H1 (cell line): ENCODE data around the gene PTGES2. TPM values are rescaled to one million over a fixed set of nuclear protein-coding genes. Genes with fewer than 3 reads are reported as not detected.

Source experiments
- CTCF ChIA-PET: fragments of 300-600 bp; sonication (Branson Sonifier 250); formaldehyde crosslinking; loops from one replicate; lab custom pipeline; 2021; ENCODE audit not compliant: partially characterized antibody; lab: Charles Lee
- POLR2A ChIA-PET: fragments of 300-600 bp; sonication (Branson Sonifier 250); formaldehyde crosslinking; loops from one replicate; lab custom pipeline; 2021; ENCODE audit warnings: inconsistent platforms; ENCODE audit not compliant: partially characterized antibody; lab: Charles Lee
- DNase-seq, 2 experiments: peaks; one replicate each; pipeline versions ENCODE4 v3.0.0 to v3.0.0-alpha.2; 2010 to 2022; ENCODE audit warnings: low spot score in 2 of 2, low read depth in 1 of 2, mixed read lengths in 1 of 2
- FAIRE-seq: peaks from 2 replicates; lab custom pipeline; 2011; peaks lifted over from hg19 to GRCh38; lab: Jason Lieb, UNC
- H2AFZ ChIP-seq: 2 replicates; pipeline ENCODE4 v1.8.1; 2012; ENCODE audit warnings: low read length, inconsistent platforms
- H2AK5ac ChIP-seq: 2 replicates; pipeline ENCODE4 v1.6.1; 2013; ENCODE audit warnings: low read depth, low read length
- H2BK120ac ChIP-seq: replicated peaks from 2 replicates; pipeline ENCODE3; 2013; ENCODE audit warnings: low read depth, low read length, inconsistent platforms
- H2BK12ac ChIP-seq: 2 replicates; pipeline ENCODE4 v1.6.1; 2013; ENCODE audit warnings: low read depth, low read length
- H2BK15ac ChIP-seq: 2 replicates; pipeline ENCODE4 v1.6.1; 2013; ENCODE audit warnings: low read length
- H2BK20ac ChIP-seq: 2 replicates; pipeline ENCODE4 v1.6.1; 2013; ENCODE audit warnings: low read length
- H2BK5ac ChIP-seq: 2 replicates; pipeline ENCODE4 v1.6.1; 2013; ENCODE audit warnings: low read depth, low read length
- H3K14ac ChIP-seq: 2 replicates; pipeline ENCODE4 v1.6.1; 2013; ENCODE audit warnings: inconsistent platforms; ENCODE audit not compliant: insufficient read length
- H3K18ac ChIP-seq: 2 replicates; pipeline ENCODE4 v1.6.1; 2013; ENCODE audit warnings: low read length; ENCODE audit errors: extremely low read depth
- H3K23ac ChIP-seq: 2 replicates; pipeline ENCODE4 v1.6.1; 2013; ENCODE audit warnings: inconsistent platforms; ENCODE audit not compliant: insufficient read length
- H3K23me2 ChIP-seq: 2 replicates; pipeline ENCODE4 v1.6.1; 2013; ENCODE audit warnings: low read depth, low read length
- H3K27ac ChIP-seq: 2 replicates; pipeline ENCODE4 v1.6.1; 2011; ENCODE audit warnings: low read depth, low read length, inconsistent platforms
- H3K27me3 ChIP-seq, 4 experiments: replicated peaks in 1 of 4; 1 replicate in 1 of 4; 2 replicates in 3 of 4; pipeline versions ENCODE4 v1.6.1 to v1.8.1; 2011 to 2013; ENCODE audit warnings: low read length in 3 of 4, mild to moderate bottlenecking in 3 of 4, inconsistent platforms in 2 of 4, mixed read lengths in 2 of 4, moderate library complexity in 1 of 4; ENCODE audit not compliant: control insufficient read depth in 3 of 4, insufficient read depth in 3 of 4; ENCODE audit errors: extremely low read depth in 1 of 4
- H3K36me3 ChIP-seq, 4 experiments: 2 replicates each; pipeline versions ENCODE4 v1.6.1 to v1.8.1; 2011 to 2013; ENCODE audit warnings: mild to moderate bottlenecking in 4 of 4, low read length in 3 of 4, moderate library complexity in 2 of 4, control low read depth in 1 of 4, inconsistent platforms in 1 of 4; ENCODE audit not compliant: insufficient read depth in 4 of 4, control insufficient read depth in 2 of 4
- H3K4ac ChIP-seq: replicated peaks from 2 replicates; pipeline ENCODE3; 2013; ENCODE audit warnings: low read length, low read depth, mixed read lengths, inconsistent platforms; ENCODE audit not compliant: insufficient read length
- H3K4me1 ChIP-seq, 4 experiments: replicated peaks in 1 of 4; 1 replicate in 1 of 4; 2 replicates in 3 of 4; pipeline versions ENCODE4 v1.6.1 to v1.8.1; 2011 to 2013; ENCODE audit warnings: low read length in 3 of 4, inconsistent platforms in 2 of 4, mixed read lengths in 1 of 4; ENCODE audit not compliant: insufficient read depth in 4 of 4, control insufficient read depth in 3 of 4
- H3K4me2 ChIP-seq, 2 experiments: 2 replicates each; pipeline versions ENCODE4 v1.6.1 to v1.8.1; 2011 to 2013; ENCODE audit warnings: low read depth in 2 of 2, low read length in 2 of 2, control low read depth in 1 of 2, inconsistent platforms in 1 of 2, mild to moderate bottlenecking in 1 of 2; ENCODE audit not compliant: insufficient read depth in 1 of 2
- H3K4me3 ChIP-seq, 4 experiments: fragments of 200-600, 300-600 bp in 1 of 4; sonication (generic), shearing (Covaris generic), sonication (Bioruptor Twin) in 1 of 4; 2 replicates each; pipeline versions ENCODE4 v1.5.1 to v1.8.1; 2011 to 2016; ENCODE audit warnings: low read length in 4 of 4, low read depth in 3 of 4, control low read depth in 2 of 4, inconsistent platforms in 2 of 4, mild to moderate bottlenecking in 2 of 4, mixed read lengths in 1 of 4, moderate library complexity in 1 of 4; ENCODE audit not compliant: insufficient read depth in 2 of 4; ENCODE audit errors: extremely low read depth in 1 of 4
- H3K56ac ChIP-seq: replicated peaks from 2 replicates; pipeline ENCODE3; 2013; ENCODE audit warnings: low read depth, mild to moderate bottlenecking, mixed read lengths, low read length, inconsistent platforms; ENCODE audit not compliant: insufficient read length
- H3K79me1 ChIP-seq: 2 replicates; pipeline ENCODE4 v1.6.1; 2013; ENCODE audit warnings: low read depth, low read length, control low read depth
- H3K79me2 ChIP-seq, 2 experiments: 2 replicates each; pipeline versions ENCODE4 v1.6.1 to v1.8.1; 2012 to 2013; ENCODE audit warnings: low read length in 2 of 2, mild to moderate bottlenecking in 2 of 2, inconsistent platforms in 1 of 2; ENCODE audit not compliant: insufficient read depth in 2 of 2, control insufficient read depth in 1 of 2
- H3K9ac ChIP-seq, 4 experiments: replicated peaks in 1 of 4; 1 replicate in 1 of 4; 2 replicates in 3 of 4; pipeline versions ENCODE4 v1.6.1 to v1.8.1; 2011 to 2013; ENCODE audit warnings: low read depth in 3 of 4, low read length in 3 of 4, control low read depth in 2 of 4, mild to moderate bottlenecking in 2 of 4, moderate library complexity in 2 of 4, inconsistent platforms in 1 of 4; ENCODE audit errors: extremely low read depth in 1 of 4
- H3K9me3 ChIP-seq, 2 experiments: 2 replicates each; pipeline versions ENCODE4 v1.6.1 to v1.8.1; 2012 to 2013; ENCODE audit warnings: mild to moderate bottlenecking in 2 of 2, moderate library complexity in 2 of 2, control low read depth in 1 of 2, inconsistent platforms in 1 of 2, low read depth in 1 of 2, low read length in 1 of 2, mixed read lengths in 1 of 2; ENCODE audit not compliant: insufficient read depth in 2 of 2
- H4K20me1 ChIP-seq, 2 experiments: replicated peaks in 1 of 2; 2 replicates each; pipeline versions ENCODE3 to v1.8.1; 2011 to 2013; ENCODE audit warnings: inconsistent platforms in 2 of 2, low read length in 2 of 2, mild to moderate bottlenecking in 1 of 2; ENCODE audit not compliant: insufficient read depth in 2 of 2, control insufficient read depth in 1 of 2
- H4K5ac ChIP-seq: 2 replicates; pipeline ENCODE4 v1.6.1; 2013; ENCODE audit warnings: low read length, low read depth, mixed read lengths, inconsistent platforms; ENCODE audit not compliant: insufficient read length
- H4K8ac ChIP-seq: 2 replicates; pipeline ENCODE4 v1.8.0; 2013; ENCODE audit warnings: mild to moderate bottlenecking, moderate library complexity, low read length, inconsistent platforms; ENCODE audit not compliant: insufficient read depth; ENCODE audit errors: extremely low read depth
- H4K91ac ChIP-seq: replicated peaks from 2 replicates; pipeline ENCODE3; 2013; ENCODE audit warnings: low read length, mixed read lengths, inconsistent platforms; ENCODE audit not compliant: insufficient read length
- BCL11A ChIP-seq, 2 experiments: IDR thresholded peaks; one replicate each; pipeline ENCODE4 v1.6.1; 2011; ENCODE audit warnings: low read depth in 2 of 2, low read length in 2 of 2, mild to moderate bottlenecking in 2 of 2
- CTCF ChIP-seq, 3 experiments: IDR thresholded peaks; 1 replicate in 2 of 3; 2 replicates in 1 of 3; pipeline versions ENCODE4 v1.5.1 to v1.6.1; 2011; ENCODE audit warnings: low read length in 3 of 3, mild to moderate bottlenecking in 3 of 3, inconsistent platforms in 2 of 3, low read depth in 1 of 3, moderate library complexity in 1 of 3; ENCODE audit not compliant: insufficient read depth in 1 of 3; ENCODE audit errors: control extremely low read depth in 1 of 3
- RAD21 ChIP-seq, 2 experiments: IDR thresholded peaks in 1 of 2; conservative IDR thresholded peaks in 1 of 2; 2 replicates each; pipeline ENCODE4 v1.6.1; 2011; ENCODE audit warnings: low read depth in 2 of 2, low read length in 2 of 2, improper control_type of control experiment in 1 of 2, inconsistent platforms in 1 of 2, mild to moderate bottlenecking in 1 of 2, moderate library complexity in 1 of 2
- SAP30 ChIP-seq: fragments of 300-600 bp; sonication (generic); IDR thresholded peaks from 2 replicates; pipeline ENCODE4 v1.7.1; 2012; ENCODE audit warnings: low read length, moderate library complexity, mild to moderate bottlenecking, inconsistent platforms; ENCODE audit not compliant: insufficient read depth, insufficient replicate concordance
- SUZ12 ChIP-seq: fragments of 200-600 bp; sonication (generic); IDR thresholded peaks from 2 replicates; pipeline ENCODE4 v1.6.1; 2012; ENCODE audit warnings: mild to moderate bottlenecking, inconsistent platforms, low read length, moderate library complexity, mixed read lengths
- USF2 ChIP-seq: IDR thresholded peaks from 2 replicates; pipeline ENCODE4 v1.6.1; 2011; ENCODE audit warnings: low read length, improper control_type of control experiment
- WGBS, 2 experiments: shearing (Covaris generic) in 1 of 2; methylation state at CpG; one replicate each; pipeline versions ENCODE4 v1.1.6 to v1.1.7; 2013 to 2015; ENCODE audit warnings: low lambda C conversion rate in 2 of 2, mixed read lengths in 2 of 2, inconsistent platforms in 1 of 2, low coverage in 1 of 2, missing lambda C conversion rate in 1 of 2; ENCODE audit not compliant: insufficient replicate concordance in 2 of 2, insufficient coverage in 1 of 2, insufficient read length in 1 of 2; ENCODE audit errors: extremely low coverage in 1 of 2, missing lambda C conversion rate in 1 of 2; 5-methylcytosine and 5-hydroxymethylcytosine counted together
- polyA plus RNA-seq, 7 experiments: library from polyadenylated mRNA; depleted of rRNA in 3 of 7; stranded (reverse) in 5 of 7; unstranded in 2 of 7; fragments of >200 nt in 5 of 7; fragments of 200-250 nt in 2 of 7; gene quantifications; 1 replicate in 5 of 7; 2 replicates in 1 of 7; 4 replicates in 1 of 7; pipeline versions ENCODE4 v1.2.1 to v1.2.3, GENCODE V29; 2011 to 2013; ENCODE audit warnings: missing spikeins in 2 of 7, mixed read lengths in 2 of 7
- total RNA-seq: library from RNA; stranded (reverse); fragmentation: NEBNext Ultra II Directional; extraction: Animal tissue kit (Norgen Biotek cat#: 25700); gene quantifications from 2 replicates; pipeline ENCODE4 v1.2.1, GENCODE V29; 2021

The PTGES2 gene
- total and polyA plus RNA-seq, 2 of the 8 experiments (the other 6 are each of a cell fraction or from before 2014, with no cell fraction given) = 80.7 to 81.2 TPM

- peaks cover 14% of the 10 kb centered on the region for H3K79me1 ChIP-seq
- DNase-seq (peak in 1 of 2 experiments; percentile 58), FAIRE-seq (no peak)
- H3K56ac ChIP-seq = no peak overlapping the region
- H3K79me2 ChIP-seq = peaks cover 0 to 20% of the 10 kb centered on the region in 2 experiments; a peak in 2 of 4 replicates
- H2AK5ac ChIP-seq = no peak overlapping the region
- H2BK20ac ChIP-seq = no peak overlapping the region
- no peak overlapping the region for H4K91ac ChIP-seq
- no peaks in the 10 kb centered on the region for H3K27me3 ChIP-seq
- no peak overlapping the region for H3K23ac ChIP-seq
- no peak overlapping the region for H3K9ac ChIP-seq
- H3K4ac ChIP-seq = no peak overlapping the region
- no peak overlapping the region for H2BK5ac ChIP-seq
- CTCF ChIA-PET = interaction anchor here (0.8 to 10.5 kb wide), 18 partner anchors 9 to 161 kb away, joined by 3 to 114 read pairs (median 4); no protein-coding TSS in a partner anchor
- H3K18ac ChIP-seq = no peak overlapping the region
- POLR2A ChIA-PET = interaction anchor here (1.6 to 12.1 kb wide), 4 partner anchors 10 to 100 kb away, joined by 3 to 119 read pairs (median 18); no protein-coding TSS in a partner anchor
- no peak overlapping the region for H3K14ac ChIP-seq
- no peak overlapping the region for H2BK15ac ChIP-seq
- WGBS, 2 experiments = 87% methylated on average over 8 of the region's 8 CpGs; no CpG with 5 or more reads in 1 of the 2 experiments
- H4K5ac ChIP-seq = no peak overlapping the region
- H4K8ac ChIP-seq = no peak overlapping the region; the same call in 1 of the 2 replicates
- no peaks in the 10 kb centered on the region for H3K9me3 ChIP-seq
- H4K20me1 ChIP-seq = peaks cover 9 to 36% of the 10 kb centered on the region in 2 experiments
- H3K23me2 ChIP-seq = peaks cover 7% of the 10 kb centered on the region
- H3K4me1 ChIP-seq = peaks cover 11 to 21% (median 15%) of the 10 kb centered on the region in 4 experiments
- no peak overlapping the region for H2BK120ac ChIP-seq
- H3K36me3 ChIP-seq = peaks cover 25 to 56% (median 44%) of the 10 kb centered on the region in 4 experiments
- no peak overlapping the region for H3K4me2 ChIP-seq
- no peak overlapping the region for H3K27ac ChIP-seq
- H3K4me3 ChIP-seq = no peak overlapping the region
- H2BK12ac ChIP-seq = no peak overlapping the region
- TF ChIP-seq USF2 (no peak), RAD21 (IDR thresholded peaks at IDR 0.05 in 1 of 2, conservative IDR thresholded peaks at IDR 0.05 in 1 of 2; ENCODE audit: low read depth in 2 of 2, low read length in 2 of 2) (peak; percentile 26 to 51; a peak in 3 of 4 replicates), SAP30 (no peak), CTCF (IDR thresholded peaks at IDR 0.05; ENCODE audit: control extremely low read depth in 1 of 3, insufficient read depth in 1 of 3, low read depth in 1 of 3, low read length in 3 of 3) (peak in 2 of 3 experiments; percentile 37 to 43; a peak in 3 of 4 replicates), BCL11A (IDR thresholded peaks at IDR 0.05; ENCODE audit: low read depth in 2 of 2, low read length in 2 of 2) (no peak), SUZ12 (no peak)
- no peak overlapping the region for H2AFZ ChIP-seq
Observed at GRCh38 chr9:128103589-128103962, 24.0 kb downstream of the PTGES2 start.
